ENCODE data around the gene SDHB. TPM values are rescaled to one million over a fixed set of nuclear protein-coding genes. Genes with fewer than 3 reads are reported as not detected.

The SDHB gene
- 209 and 235 TPM in 2 replicates for total RNA-seq

GRCh38 chr1:17053685-17054410 is at the start of gene SDHB:
SDHB (minus strand) TSS chr1:17054032; CDS start chr1:17054019, 13 bp downstream.

GRCh38 chr1:17011439-17012307 is 42.2 kb downstream of the SDHB start, which contains the start of gene ATP13A2:
ATP13A2 (minus strand) TSS chr1:17011928; CDS start chr1:17011738, 190 bp downstream.

GRCh38 chr1:16980473-16981268 is 73.2 kb downstream of the SDHB start, which contains the start of gene MFAP2:
MFAP2 (minus strand) TSS chr1:16980620; CDS start chr1:16978273, 2,347 bp downstream.

Other genes with a start within 250 kb of the SDHB start
- gene RNU1-2, start 158.1 kb downstream of the SDHB start, total RNA-seq = under 0.01 and 5,836 TPM in 2 replicates
- 14.6 and 20.8 TPM in 2 replicates for gene CROCC, start 132.1 kb downstream of the SDHB start, total RNA-seq
- gene MFAP2, start 73.4 kb downstream of the SDHB start, total RNA-seq = 16.3 and 31.5 TPM in 2 replicates
- 46.2 and 58.5 TPM in 2 replicates for gene ATP13A2, start 42.1 kb downstream of the SDHB start, total RNA-seq
- gene PADI2, start 65.4 kb upstream of the SDHB start, total RNA-seq = not detected in 2 replicates
- not detected in 2 replicates for gene PADI1, start 151.1 kb upstream of the SDHB start, total RNA-seq
- not detected in 2 replicates for gene PADI3, start 195.1 kb upstream of the SDHB start, total RNA-seq

Measured in epithelial cell of umbilical artery (primary cell).